ENCODE measurements around the gene MGME1. TPM values are rescaled to one million over a fixed set of nuclear protein-coding genes. Genes with fewer than 3 reads are reported as not detected.

Gene MGME1
- total RNA-seq, 1 donor from 2014 or later, result 4.8 TPM

GRCh38 chr20:17972121-17972520, 3.3 kb downstream of the MGME1 start:
- TF ChIP-seq CTCF (IDR thresholded peaks at IDR 0.05; ENCODE audit: partially characterized antibody, unreplicated experiment), result no peak
- no peak for DNase-seq
- H3K9me3 Mint-ChIP-seq (ENCODE audit: unreplicated experiment), result peaks cover 12% of the 10 kb centered on the region
- peaks cover 12% of the 10 kb centered on the region for H3K27me3 Mint-ChIP-seq (ENCODE audit: unreplicated experiment)
- H3K27ac Mint-ChIP-seq (ENCODE audit: unreplicated experiment), result no peak overlapping the region
- H3K36me3 Mint-ChIP-seq (ENCODE audit: unreplicated experiment), result no peaks in the 10 kb centered on the region
- H3K4me3 Mint-ChIP-seq (ENCODE audit: unreplicated experiment), result no peak overlapping the region
- H3K4me1 Mint-ChIP-seq (ENCODE audit: low read depth, unreplicated experiment), result peaks cover 16% of the 10 kb centered on the region

DNA sequence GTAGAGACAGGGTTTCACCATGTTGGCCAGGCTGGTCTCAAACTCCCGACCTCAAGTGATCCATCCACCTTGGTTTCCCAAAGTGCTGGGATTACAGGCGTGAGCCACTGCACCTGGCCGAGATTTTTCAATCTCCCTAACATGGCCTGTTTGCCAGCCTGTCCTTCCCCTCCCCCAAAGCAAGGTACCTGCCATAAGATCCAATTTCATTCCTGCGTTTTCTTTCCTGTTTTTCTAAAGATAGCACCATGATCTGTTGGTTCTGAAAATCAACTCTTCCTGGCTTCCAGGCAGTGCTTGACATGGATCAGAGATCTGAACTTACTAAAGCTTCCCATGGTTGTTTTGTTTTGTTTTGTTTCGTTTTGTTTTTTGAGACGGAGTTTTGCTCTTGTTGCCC, 7.5 kb downstream of the MGME1 start:
- Mint-ChIP-seq H3K27ac (ENCODE audit: unreplicated experiment) (no peak overlapping the region), H3K9me3 (ENCODE audit: unreplicated experiment) (no peaks in the 10 kb centered on the region), H3K36me3 (ENCODE audit: unreplicated experiment) (no peaks in the 10 kb centered on the region), H3K27me3 (ENCODE audit: unreplicated experiment) (no peaks in the 10 kb centered on the region), H3K4me3 (ENCODE audit: unreplicated experiment) (no peak overlapping the region), H3K4me1 (ENCODE audit: low read depth, unreplicated experiment) (peaks cover 7% of the 10 kb centered on the region)
- DNase-seq, result no peak
- TF ChIP-seq CTCF (IDR thresholded peaks at IDR 0.05; ENCODE audit: partially characterized antibody, unreplicated experiment), result no peak

- Mint-ChIP-seq H3K9me3 (ENCODE audit: unreplicated experiment) (no peaks in the 10 kb centered on the region), H3K27me3 (ENCODE audit: unreplicated experiment) (no peaks in the 10 kb centered on the region), H3K36me3 (ENCODE audit: unreplicated experiment) (no peaks in the 10 kb centered on the region), H3K27ac (ENCODE audit: unreplicated experiment) (no peak overlapping the region), H3K4me1 (ENCODE audit: low read depth, unreplicated experiment) (no peaks in the 10 kb centered on the region), H3K4me3 (ENCODE audit: unreplicated experiment) (no peak overlapping the region)
- no peak for TF ChIP-seq CTCF (IDR thresholded peaks at IDR 0.05; ENCODE audit: partially characterized antibody, unreplicated experiment)
- no peak for DNase-seq
These were observed 16.7 kb downstream of the MGME1 start for GRCh38 chr20:17985388-17986018.

- Mint-ChIP-seq H3K27me3 (ENCODE audit: unreplicated experiment) (no peaks in the 10 kb centered on the region), H3K27ac (ENCODE audit: unreplicated experiment) (no peak overlapping the region), H3K9me3 (ENCODE audit: unreplicated experiment) (no peaks in the 10 kb centered on the region), H3K4me3 (ENCODE audit: unreplicated experiment) (no peak overlapping the region), H3K4me1 (ENCODE audit: low read depth, unreplicated experiment) (no peaks in the 10 kb centered on the region), H3K36me3 (ENCODE audit: unreplicated experiment) (no peaks in the 10 kb centered on the region)
- no peak for TF ChIP-seq CTCF (IDR thresholded peaks at IDR 0.05; ENCODE audit: partially characterized antibody, unreplicated experiment)
- no peak for DNase-seq
These were observed 19.2 kb downstream of the MGME1 start for GRCh38 chr20:17987988-17988387.

- H3K36me3 Mint-ChIP-seq (ENCODE audit: unreplicated experiment), result no peaks in the 10 kb centered on the region
- no peaks in the 10 kb centered on the region for H3K4me1 Mint-ChIP-seq (ENCODE audit: low read depth, unreplicated experiment)
- H3K9me3 Mint-ChIP-seq (ENCODE audit: unreplicated experiment), result no peaks in the 10 kb centered on the region
- H3K27me3 Mint-ChIP-seq (ENCODE audit: unreplicated experiment), result no peaks in the 10 kb centered on the region
- H3K27ac Mint-ChIP-seq (ENCODE audit: unreplicated experiment), result no peak overlapping the region
- DNase-seq, result no peak
- H3K4me3 Mint-ChIP-seq (ENCODE audit: unreplicated experiment), result no peak overlapping the region
- TF ChIP-seq CTCF (IDR thresholded peaks at IDR 0.05; ENCODE audit: partially characterized antibody, unreplicated experiment), result no peak
These were observed 21.6 kb downstream of the MGME1 start for GRCh38 chr20:17990278-17990972.

Measured in glutamatergic neuron (in vitro differentiated cells).